BE2C (cell line): ENCODE measurements around the gene NPR1.
"Not testable (repeated sequence)": the region's sequence is repeated elsewhere in the genome, so short reads cannot be mapped to it uniquely, and the experiment has no call there.

Experiments used
- DNase-seq: peaks from one replicate; pipeline ENCODE4 v3.0.0-alpha.2; 2020
- H3K27me3 ChIP-seq: fragments of 250-450 bp; sonication (Bioruptor Pico); 2 replicates; pipeline ENCODE4 v1.5.1; 2020; ENCODE audit warnings: mild to moderate bottlenecking
- H3K36me3 ChIP-seq: fragments of 250-450 bp; sonication (Bioruptor Pico); 2 replicates; pipeline ENCODE4 v1.5.1; 2020; ENCODE audit warnings: mild to moderate bottlenecking
- H3K4me1 ChIP-seq: fragments of 250-450 bp; sonication (Bioruptor Pico); 2 replicates; pipeline ENCODE4 v1.5.1; 2020
- H3K4me3 ChIP-seq: 2 replicates; pipeline ENCODE4 v1.5.1; 2011; ENCODE audit warnings: low read depth, low read length
- H3K9me3 ChIP-seq: fragments of 250-450 bp; sonication (Bioruptor Pico); 2 replicates; pipeline ENCODE4 v1.5.1; 2020
- CTCF ChIP-seq: IDR thresholded peaks from 2 replicates; pipeline ENCODE4 v1.5.1; 2012; ENCODE audit warnings: mild to moderate bottlenecking, low read depth, low read length

NPR1 gene

GRCh38 chr1:153698020-153698922 lies 19.8 kb downstream of the NPR1 start:
- Histone ChIP-seq H3K36me3 (no peaks in the 10 kb centered on the region), H3K9me3 (no peaks in the 10 kb centered on the region), H3K4me1 (peaks cover 29% of the 10 kb centered on the region), H3K4me3 (no peak overlapping the region; the same call in 1 of the 2 replicates), H3K27me3 (no peaks in the 10 kb centered on the region)
- peak; percentile 73 for DNase-seq
- TF ChIP-seq CTCF, result no peak

GRCh38 chr1:153698923-153699714 lies 20.6 kb downstream of the NPR1 start:
- no peak for DNase-seq

GRCh38 chr1:153699768-153700167 lies 21.3 kb downstream of the NPR1 start:
- H3K4me3 ChIP-seq, result no peak overlapping the region
- H3K4me1 ChIP-seq, result peaks cover 29% of the 10 kb centered on the region
- H3K27me3 ChIP-seq, result no peaks in the 10 kb centered on the region
- H3K36me3 ChIP-seq, result no peaks in the 10 kb centered on the region
- H3K9me3 ChIP-seq, result no peaks in the 10 kb centered on the region
- DNase-seq, result no peak
- no peak for TF ChIP-seq CTCF

More at GRCh38 chr1:153698923-153699714, 20.6 kb downstream of the NPR1 start:
- no peak for TF ChIP-seq CTCF
- peaks cover 29% of the 10 kb centered on the region for H3K4me1 ChIP-seq
- H3K27me3 ChIP-seq, result no peaks in the 10 kb centered on the region
- no peaks in the 10 kb centered on the region for H3K36me3 ChIP-seq
- H3K9me3 ChIP-seq, result no peaks in the 10 kb centered on the region
- H3K4me3 ChIP-seq, result no peak overlapping the region

- no peaks in the 10 kb centered on the region for H3K4me1 ChIP-seq
- H3K4me3 ChIP-seq, result no peak overlapping the region
- no peaks in the 10 kb centered on the region for H3K9me3 ChIP-seq
- H3K27me3 ChIP-seq, result no peaks in the 10 kb centered on the region
- TF ChIP-seq CTCF, result no peak
- H3K36me3 ChIP-seq, result no peaks in the 10 kb centered on the region
- no peak for DNase-seq
Observed at GRCh38 chr1:153705484-153705883, 27.0 kb downstream of the NPR1 start.

- H3K4me1 ChIP-seq, result no peaks in the 10 kb centered on the region
- DNase-seq, result no peak
Observed at GRCh38 chr1:153711026-153711425, 32.5 kb downstream of the NPR1 start.

GRCh38 chr1:153716211-153716610 lies 37.7 kb downstream of the NPR1 start:
- H3K4me1 ChIP-seq, H3K9me3 ChIP-seq, H3K36me3 ChIP-seq, H3K4me3 ChIP-seq, H3K27me3 ChIP-seq, DNase-seq: not testable (repeated sequence)

More at GRCh38 chr1:153711026-153711425, 32.5 kb downstream of the NPR1 start:
- Histone ChIP-seq H3K27me3 (no peaks in the 10 kb centered on the region), H3K4me3 (peak overlapping the region; percentile 42), H3K9me3 (no peaks in the 10 kb centered on the region), H3K36me3 (no peaks in the 10 kb centered on the region)
- TF ChIP-seq CTCF, result no peak
